ENCODE data around the gene NMNAT2. TPM values are rescaled to one million over a fixed set of nuclear protein-coding genes. Genes with fewer than 3 reads are reported as not detected.
A peak's percentile ranks its signal among the peaks of the same experiment; 100 is the strongest.

Gene NMNAT2
- total and polyA plus RNA-seq, 2 experiments from 2014 or later, result 3.6 to 10.0 TPM

- H3K27ac ChIP-seq (ENCODE audit: low read depth), result no peak overlapping the region
- Mint-ChIP-seq H3K27me3 (ENCODE audit: insufficient read depth, low read depth, poor library complexity) (peaks cover 3% of the 10 kb centered on the region), H3K27ac (no peak overlapping the region), H3K4me1 (peaks cover 25% of the 10 kb centered on the region), H3K9me3 (no peaks in the 10 kb centered on the region), H3K36me3 (ENCODE audit: low read depth) (no peaks in the 10 kb centered on the region; the same call in 2 of the 3 replicates), H3K4me3 (no peak overlapping the region)
- TF ChIP-seq CREB1 (CRISPR knock-in tag; IDR thresholded peaks at IDR 0.05; ENCODE audit: low read depth) (no peak), ZNF331 (CRISPR knock-in tag; IDR thresholded peaks at IDR 0.05; ENCODE audit: low read depth) (no peak), ETS1 (IDR thresholded peaks at IDR 0.05) (no peak), EZH2phosphoT487 (IDR thresholded peaks at IDR 0.05; ENCODE audit: unreplicated experiment) (no peak), ZNF114 (CRISPR knock-in tag; IDR thresholded peaks at IDR 0.05) (no peak), EZH2 (IDR thresholded peaks at IDR 0.05; ENCODE audit: low read depth, unreplicated experiment) (no peak)
- TF ChIP-seq, protein P1, sequence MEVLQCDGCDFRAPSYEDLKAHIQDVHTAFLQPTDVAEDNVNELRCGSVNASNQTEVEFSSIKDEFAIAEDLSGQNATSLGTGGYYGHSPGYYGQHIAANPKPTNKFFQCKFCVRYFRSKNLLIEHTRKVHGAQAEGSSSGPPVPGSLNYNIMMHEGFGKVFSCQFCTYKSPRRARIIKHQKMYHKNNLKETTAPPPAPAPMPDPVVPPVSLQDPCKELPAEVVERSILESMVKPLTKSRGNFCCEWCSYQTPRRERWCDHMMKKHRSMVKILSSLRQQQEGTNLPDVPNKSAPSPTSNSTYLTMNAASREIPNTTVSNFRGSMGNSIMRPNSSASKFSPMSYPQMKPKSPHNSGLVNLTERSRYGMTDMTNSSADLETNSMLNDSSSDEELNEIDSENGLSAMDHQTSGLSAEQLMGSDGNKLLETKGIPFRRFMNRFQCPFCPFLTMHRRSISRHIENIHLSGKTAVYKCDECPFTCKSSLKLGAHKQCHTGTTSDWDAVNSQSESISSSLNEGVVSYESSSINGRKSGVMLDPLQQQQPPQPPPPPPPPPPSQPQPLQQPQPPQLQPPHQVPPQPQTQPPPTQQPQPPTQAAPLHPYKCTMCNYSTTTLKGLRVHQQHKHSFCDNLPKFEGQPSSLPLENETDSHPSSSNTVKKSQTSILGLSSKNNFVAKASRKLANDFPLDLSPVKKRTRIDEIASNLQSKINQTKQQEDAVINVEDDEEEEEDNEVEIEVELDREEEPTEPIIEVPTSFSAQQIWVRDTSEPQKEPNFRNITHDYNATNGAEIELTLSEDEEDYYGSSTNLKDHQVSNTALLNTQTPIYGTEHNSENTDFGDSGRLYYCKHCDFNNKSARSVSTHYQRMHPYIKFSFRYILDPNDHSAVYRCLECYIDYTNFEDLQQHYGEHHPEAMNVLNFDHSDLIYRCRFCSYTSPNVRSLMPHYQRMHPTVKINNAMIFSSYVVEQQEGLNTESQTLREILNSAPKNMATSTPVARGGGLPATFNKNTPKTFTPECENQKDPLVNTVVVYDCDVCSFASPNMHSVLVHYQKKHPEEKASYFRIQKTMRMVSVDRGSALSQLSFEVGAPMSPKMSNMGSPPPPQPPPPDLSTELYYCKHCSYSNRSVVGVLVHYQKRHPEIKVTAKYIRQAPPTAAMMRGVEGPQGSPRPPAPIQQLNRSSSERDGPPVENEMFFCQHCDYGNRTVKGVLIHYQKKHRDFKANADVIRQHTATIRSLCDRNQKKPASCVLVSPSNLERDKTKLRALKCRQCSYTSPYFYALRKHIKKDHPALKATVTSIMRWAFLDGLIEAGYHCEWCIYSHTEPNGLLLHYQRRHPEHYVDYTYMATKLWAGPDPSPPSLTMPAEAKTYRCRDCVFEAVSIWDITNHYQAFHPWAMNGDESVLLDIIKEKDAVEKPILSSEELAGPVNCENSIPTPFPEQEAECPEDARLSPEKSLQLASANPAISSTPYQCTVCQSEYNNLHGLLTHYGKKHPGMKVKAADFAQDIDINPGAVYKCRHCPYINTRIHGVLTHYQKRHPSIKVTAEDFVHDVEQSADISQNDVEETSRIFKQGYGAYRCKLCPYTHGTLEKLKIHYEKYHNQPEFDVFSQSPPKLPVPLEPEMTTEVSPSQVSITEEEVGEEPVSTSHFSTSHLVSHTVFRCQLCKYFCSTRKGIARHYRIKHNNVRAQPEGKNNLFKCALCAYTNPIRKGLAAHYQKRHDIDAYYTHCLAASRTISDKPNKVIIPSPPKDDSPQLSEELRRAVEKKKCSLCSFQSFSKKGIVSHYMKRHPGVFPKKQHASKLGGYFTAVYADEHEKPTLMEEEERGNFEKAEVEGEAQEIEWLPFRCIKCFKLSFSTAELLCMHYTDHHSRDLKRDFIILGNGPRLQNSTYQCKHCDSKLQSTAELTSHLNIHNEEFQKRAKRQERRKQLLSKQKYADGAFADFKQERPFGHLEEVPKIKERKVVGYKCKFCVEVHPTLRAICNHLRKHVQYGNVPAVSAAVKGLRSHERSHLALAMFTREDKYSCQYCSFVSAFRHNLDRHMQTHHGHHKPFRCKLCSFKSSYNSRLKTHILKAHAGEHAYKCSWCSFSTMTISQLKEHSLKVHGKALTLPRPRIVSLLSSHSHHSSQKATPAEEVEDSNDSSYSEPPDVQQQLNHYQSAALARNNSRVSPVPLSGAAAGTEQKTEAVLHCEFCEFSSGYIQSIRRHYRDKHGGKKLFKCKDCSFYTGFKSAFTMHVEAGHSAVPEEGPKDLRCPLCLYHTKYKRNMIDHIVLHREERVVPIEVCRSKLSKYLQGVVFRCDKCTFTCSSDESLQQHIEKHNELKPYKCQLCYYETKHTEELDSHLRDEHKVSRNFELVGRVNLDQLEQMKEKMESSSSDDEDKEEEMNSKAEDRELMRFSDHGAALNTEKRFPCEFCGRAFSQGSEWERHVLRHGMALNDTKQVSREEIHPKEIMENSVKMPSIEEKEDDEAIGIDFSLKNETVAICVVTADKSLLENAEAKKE (CRISPR knock-in tag; IDR thresholded peaks at IDR 0.05), result peak; percentile 90
- H2AFZ ChIP-seq, result no peak overlapping the region
- no peaks in the 10 kb centered on the region for H3K27me3 ChIP-seq (ENCODE audit: insufficient read depth)
- peaks cover 16% of the 10 kb centered on the region for H3K9me2 ChIP-seq (ENCODE audit: insufficient read depth)
- H3K36me3 ChIP-seq (ENCODE audit: insufficient read depth), result no peaks in the 10 kb centered on the region
- no peak overlapping the region for H3K4me3 ChIP-seq
- H3K4me2 ChIP-seq, result no peak overlapping the region
- DNase-seq (ENCODE audit: low spot score) (peak; percentile 51), ATAC-seq (no peak; the same call in 2 of the 3 replicates)
- H3F3A ChIP-seq (replicated peaks; ENCODE audit: low read depth), result no peaks in the 10 kb centered on the region
- H3K79me2 ChIP-seq (replicated peaks; ENCODE audit: insufficient read depth), result no peaks in the 10 kb centered on the region
- peaks cover 12% of the 10 kb centered on the region for H3K4me1 ChIP-seq (ENCODE audit: insufficient read depth)
- no peaks in the 10 kb centered on the region for H4K20me1 ChIP-seq (replicated peaks; ENCODE audit: insufficient read depth)
Measured at GRCh38 chr1:183353597-183353996, 64.6 kb downstream of the NMNAT2 start.
